A204.1 (cell line): ENCODE results near the gene MRPS22.
"Not testable (repeated sequence)": the region's sequence is repeated elsewhere in the genome, so short reads cannot be mapped to it uniquely, and the experiment has no call there.

Experiments
- FAIRE-seq: peaks from 2 replicates; lab custom pipeline; 2012; peaks lifted over from hg19 to GRCh38; lab: Jason Lieb, UNC

MRPS22 gene

DNA sequence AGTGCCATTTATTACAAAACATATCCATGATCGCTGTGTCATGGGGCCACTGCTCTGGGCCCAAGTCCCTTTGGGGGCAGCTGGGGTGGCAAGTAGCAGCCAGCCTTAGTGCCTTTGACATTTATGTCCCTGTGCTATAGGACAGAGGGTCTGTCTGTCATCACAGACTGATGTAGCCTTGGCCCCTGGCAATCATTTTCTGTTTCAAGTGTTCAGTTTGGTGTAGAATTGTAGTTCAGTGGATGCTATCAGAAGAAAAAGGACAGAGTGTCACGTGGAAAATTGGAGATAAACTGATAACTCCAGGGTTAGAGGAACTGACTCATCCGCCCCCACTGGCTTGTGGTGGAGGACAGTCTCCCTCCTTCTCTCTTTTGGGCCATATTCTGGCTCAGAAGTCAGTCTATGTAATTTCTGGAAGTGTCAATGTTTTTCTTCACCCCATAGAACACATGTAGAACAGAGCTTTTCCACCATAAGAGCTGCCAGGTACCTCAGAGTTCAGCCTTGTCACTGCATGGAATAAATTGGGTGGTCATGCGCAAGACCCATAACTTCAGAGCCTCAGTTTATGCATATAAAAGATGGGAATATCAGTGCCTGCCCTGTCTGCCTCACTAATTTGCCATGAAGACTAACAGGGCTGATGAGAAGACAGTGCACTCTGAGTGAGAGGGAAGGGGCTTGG, 4.5 kb upstream of the MRPS22 start:
- FAIRE-seq, result no peak

- FAIRE-seq, result no peak
Observed at GRCh38 chr3:139340784-139341183, 3.0 kb upstream of the MRPS22 start.

GRCh38 chr3:139342054-139342453, 1.8 kb upstream of the MRPS22 start:
- no peak for FAIRE-seq

DNA sequence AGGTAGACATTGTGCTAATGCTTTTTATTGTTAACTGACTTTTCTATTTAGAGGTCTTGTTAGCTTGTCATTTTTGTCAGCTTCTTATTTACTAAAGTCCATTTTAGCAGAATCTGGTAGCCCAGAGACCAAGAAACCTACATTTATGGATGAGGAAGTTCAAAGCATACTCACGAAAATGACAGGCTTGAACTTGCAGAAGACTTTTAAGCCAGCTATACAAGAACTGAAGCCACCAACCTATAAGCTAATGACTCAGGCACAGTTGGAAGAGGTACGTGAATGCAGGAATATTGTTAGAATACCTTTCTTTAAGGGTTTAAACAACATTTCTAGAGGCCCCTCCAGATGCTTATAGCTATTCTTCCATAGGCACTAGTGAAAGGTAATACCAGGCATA, 3.0 kb downstream of the MRPS22 start:
- no peak for FAIRE-seq

GRCh38 chr3:139353920-139354556, 10.2 kb downstream of the MRPS22 start:
- peak; percentile 94 for FAIRE-seq

GRCh38 chr3:139354661-139355060, 10.8 kb downstream of the MRPS22 start:
- FAIRE-seq, result no peak

GRCh38 chr3:139355476-139355875, 11.7 kb downstream of the MRPS22 start:
- no peak for FAIRE-seq

GRCh38 chr3:139355891-139356290, 12.1 kb downstream of the MRPS22 start:
- no peak for FAIRE-seq

- FAIRE-seq, result no peak
Observed at GRCh38 chr3:139357899-139358298, 14.1 kb downstream of the MRPS22 start.

GRCh38 chr3:139358841-139359562, 15.2 kb downstream of the MRPS22 start:
- FAIRE-seq, result no peak

- FAIRE-seq, result no peak
Observed at GRCh38 chr3:139361276-139361675, 17.5 kb downstream of the MRPS22 start.

DNA sequence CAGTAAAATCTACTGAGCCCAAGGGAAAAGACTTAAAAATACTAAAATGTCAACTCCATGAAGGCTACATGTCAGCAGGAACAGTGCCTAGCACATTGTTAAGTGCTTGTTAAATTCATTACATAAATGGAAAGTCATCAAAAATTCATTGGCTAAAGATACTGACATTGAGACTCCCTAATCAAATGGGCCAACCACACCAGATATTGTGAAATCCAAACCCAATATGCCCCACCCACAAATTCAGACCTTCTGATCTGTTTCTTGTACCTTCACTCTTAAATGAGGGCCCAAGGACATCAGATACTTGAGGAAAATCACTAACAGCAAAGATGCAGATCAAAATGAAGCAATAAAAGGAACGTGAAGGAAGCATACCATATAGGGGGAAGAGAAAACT, 20.7 kb downstream of the MRPS22 start:
- no peak for FAIRE-seq

DNA sequence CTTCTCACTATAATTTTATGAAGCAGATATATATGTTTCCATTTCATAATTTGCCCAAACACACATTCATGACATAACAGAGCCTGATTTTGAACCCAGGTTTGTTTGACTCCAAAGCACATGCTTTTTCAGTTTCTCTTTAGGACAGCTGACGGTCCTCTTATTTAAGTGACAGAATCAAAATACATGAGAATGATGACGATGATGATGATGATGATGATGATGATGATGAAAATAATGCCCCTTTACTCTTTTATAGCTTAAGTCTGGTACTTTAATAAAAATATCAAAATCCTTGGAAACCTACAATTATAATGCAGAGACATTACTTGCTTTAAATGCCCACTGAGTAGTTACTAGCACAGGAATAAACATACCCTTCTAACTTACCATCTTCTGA, 30.3 kb downstream of the MRPS22 start:
- FAIRE-seq, result no peak

GRCh38 chr3:139377378-139377777, 33.6 kb downstream of the MRPS22 start:
- FAIRE-seq, result no peak

DNA sequence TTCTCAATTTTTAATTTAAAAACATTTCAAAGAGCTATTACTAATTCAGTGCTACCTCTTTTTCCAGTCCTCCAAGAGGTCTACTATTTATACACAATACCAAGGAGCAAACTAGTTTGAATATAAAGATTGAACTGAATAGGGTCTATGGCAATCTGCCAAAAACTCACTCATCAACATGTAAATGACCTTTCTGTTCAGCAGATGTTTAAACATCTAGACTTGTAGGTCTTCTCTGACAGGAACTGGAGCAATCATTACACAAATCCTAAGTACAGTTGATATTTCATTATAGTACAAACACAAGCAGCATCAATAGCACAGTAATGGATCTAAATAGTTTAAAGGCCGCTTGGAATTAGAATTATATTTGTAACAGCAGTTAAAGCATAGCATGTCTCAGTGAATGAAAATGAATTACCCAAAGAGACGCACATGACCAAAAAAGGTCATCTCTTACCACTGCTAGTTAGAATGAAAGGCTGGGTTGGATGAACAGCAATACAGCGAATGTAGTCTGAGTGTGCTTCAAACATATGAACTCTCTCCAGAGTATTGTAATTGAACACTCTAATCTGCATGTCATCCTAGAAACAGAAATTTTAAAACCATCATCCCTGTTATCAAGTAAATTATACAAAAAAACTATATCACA, 34.9 kb downstream of the MRPS22 start:
- no peak for FAIRE-seq

GRCh38 chr3:139380575-139380974, 36.8 kb downstream of the MRPS22 start:
- FAIRE-seq, result no peak

- not testable (repeated sequence) for FAIRE-seq
Observed at GRCh38 chr3:139382291-139382690, 38.5 kb downstream of the MRPS22 start.

DNA sequence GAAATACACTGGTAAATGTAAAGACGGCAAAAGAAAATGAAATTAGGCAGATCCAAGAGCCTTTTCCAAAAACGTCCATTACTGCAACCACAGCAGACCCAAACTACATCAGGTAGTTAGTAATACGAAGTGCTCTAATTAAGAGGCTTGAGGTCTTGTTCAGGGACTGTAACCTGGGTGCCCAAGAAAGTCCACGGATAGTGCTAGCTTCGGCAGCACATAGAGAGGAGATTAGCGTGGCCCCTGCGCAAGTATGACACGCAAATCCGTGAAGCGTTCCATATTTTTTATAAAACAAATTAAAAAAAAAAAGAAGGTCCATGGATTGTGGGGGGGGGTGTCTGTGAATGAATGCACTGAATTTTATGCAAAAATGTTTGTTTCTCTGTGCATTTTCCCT, 44.3 kb downstream of the MRPS22 start:
- no peak for FAIRE-seq

DNA sequence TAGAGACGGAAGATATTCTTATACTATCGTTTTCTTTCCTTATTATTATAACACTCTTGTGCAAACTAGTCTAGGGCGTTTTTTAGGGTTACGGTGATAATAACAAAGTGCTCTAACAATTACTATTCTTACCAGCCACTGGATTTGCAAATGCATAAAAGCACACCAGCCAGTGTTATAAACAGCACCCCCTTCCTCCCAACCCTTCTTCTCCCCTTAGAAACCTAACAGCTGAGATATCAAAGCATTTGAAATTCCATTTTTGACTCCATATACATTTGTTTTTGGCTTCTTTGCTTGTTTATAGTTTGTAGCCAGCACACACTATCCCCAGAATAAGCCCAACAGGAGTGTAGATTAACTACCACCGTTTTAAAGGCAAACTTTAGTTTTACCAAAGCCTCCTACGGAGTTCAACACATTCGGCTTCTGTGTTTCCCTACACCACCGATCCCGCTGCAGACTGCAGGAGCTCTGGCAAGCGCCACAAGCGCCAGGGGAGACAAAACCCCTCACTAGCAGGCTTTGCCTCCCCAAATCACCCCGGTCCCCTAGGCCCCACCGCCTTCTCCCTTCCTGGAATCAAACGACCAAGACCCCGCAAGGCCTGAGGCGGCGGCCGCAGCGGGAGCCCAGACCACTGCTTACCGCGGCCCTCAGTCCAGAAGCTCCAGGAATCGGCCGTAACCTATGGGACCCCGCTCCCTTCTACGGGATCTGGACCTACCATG, 45.2 kb downstream of the MRPS22 start:
- FAIRE-seq, result no peak

- peak; percentile 98 for FAIRE-seq
Observed at GRCh38 chr3:139389552-139390368, 45.9 kb downstream of the MRPS22 start, which contains the start of gene COPB2. COPB2 (minus strand) TSS chr3:139389647; CDS start chr3:139389550, 97 bp downstream.

- FAIRE-seq, result no peak
Observed at GRCh38 chr3:139394116-139394515, 50.3 kb downstream of the MRPS22 start.
